ENCODE measurements around the gene CPA5. TPM values are rescaled to one million over a fixed set of nuclear protein-coding genes. Genes with fewer than 3 reads are reported as not detected.

Gene CPA5
- total RNA-seq, 4 donors from 2014 or later: not detected

GRCh38 chr7:130299866-130300265, 44.8 kb upstream of the CPA5 start:
- Histone ChIP-seq H3K27ac (no peak overlapping the region), H3K27me3 (no peaks in the 10 kb centered on the region), H3K36me3 (no peaks in the 10 kb centered on the region), H3K9me3 (no peaks in the 10 kb centered on the region), H3K4me3 (no peak overlapping the region), H3K4me1 (no peaks in the 10 kb centered on the region)
- no peak for DNase-seq
- TF ChIP-seq CTCF (IDR thresholded peaks at IDR 0.05) (no peak), POLR2A (IDR thresholded peaks at IDR 0.05) (no peak)
- intact Hi-C loops (cut with DNase I; ENCODE audit: low total_unique reads): no loop called here

GRCh38 chr7:130301501-130302020, 43.1 kb upstream of the CPA5 start:
- Histone ChIP-seq H3K27ac (no peak overlapping the region), H3K9me3 (no peaks in the 10 kb centered on the region), H3K4me3 (no peak overlapping the region), H3K4me1 (no peaks in the 10 kb centered on the region), H3K36me3 (no peaks in the 10 kb centered on the region), H3K27me3 (no peaks in the 10 kb centered on the region)
- TF ChIP-seq CTCF (IDR thresholded peaks at IDR 0.05): no peak
- intact Hi-C loops (cut with DNase I; ENCODE audit: low total_unique reads): no loop called here
- no peak for DNase-seq

- intact Hi-C loops (cut with DNase I; ENCODE audit: low total_unique reads): no loop called here
- H3K27ac ChIP-seq: no peak overlapping the region
- no peaks in the 10 kb centered on the region for H3K36me3 ChIP-seq
- no peak for DNase-seq
- no peaks in the 10 kb centered on the region for H3K9me3 ChIP-seq
- no peaks in the 10 kb centered on the region for H3K4me1 ChIP-seq
- H3K27me3 ChIP-seq: no peaks in the 10 kb centered on the region
- H3K4me3 ChIP-seq: no peak overlapping the region
- TF ChIP-seq POLR2A (IDR thresholded peaks at IDR 0.05) (no peak), CTCF (IDR thresholded peaks at IDR 0.05) (no peak)
Observed at GRCh38 chr7:130302649-130303048, 42.0 kb upstream of the CPA5 start.

DNA sequence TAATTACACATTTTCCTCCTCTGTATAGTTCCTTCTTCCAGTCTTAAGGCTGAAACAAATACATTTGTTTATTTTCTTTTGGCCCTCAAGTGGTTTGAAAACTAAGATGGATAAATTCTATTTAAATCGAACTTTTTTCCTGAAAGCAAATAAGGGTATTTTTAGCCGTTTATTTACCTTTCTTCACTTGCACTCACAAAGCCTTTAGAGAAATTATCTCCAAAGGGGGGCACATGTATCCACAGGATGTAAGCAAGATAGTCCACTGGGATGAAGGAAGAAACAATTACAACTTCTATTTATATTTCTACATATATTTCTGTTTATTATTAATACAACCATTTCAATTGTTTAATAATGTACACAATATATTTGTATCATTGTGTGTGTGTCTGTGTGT, 41.5 kb upstream of the CPA5 start:
- Histone ChIP-seq H3K36me3 (no peaks in the 10 kb centered on the region), H3K27me3 (no peaks in the 10 kb centered on the region), H3K4me3 (no peak overlapping the region), H3K9me3 (no peaks in the 10 kb centered on the region), H3K27ac (no peak overlapping the region), H3K4me1 (no peaks in the 10 kb centered on the region)
- intact Hi-C loops (cut with DNase I; ENCODE audit: low total_unique reads): no loop called here
- TF ChIP-seq POLR2A (IDR thresholded peaks at IDR 0.05): no peak
- no peak for TF ChIP-seq CTCF (IDR thresholded peaks at IDR 0.05)
- DNase-seq: no peak

DNA sequence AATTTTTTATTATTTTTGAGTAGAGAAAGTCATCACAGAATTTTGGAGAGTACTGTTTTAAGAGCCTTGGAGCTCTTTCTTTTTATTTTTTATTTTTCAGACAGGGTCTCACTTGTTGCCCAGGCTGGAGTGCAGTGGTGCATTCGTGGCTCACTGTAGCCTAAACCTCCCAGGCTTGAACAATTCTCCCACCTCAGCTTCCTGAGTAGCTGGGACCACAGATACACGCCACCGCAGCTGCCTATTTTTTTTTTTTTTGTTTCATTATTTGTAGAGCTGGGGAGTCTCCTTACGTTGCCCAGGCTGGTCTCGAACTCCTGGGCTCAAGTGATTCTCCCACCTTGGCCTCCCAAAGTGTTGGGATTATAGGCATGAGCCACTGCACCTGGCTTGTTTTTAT, 41.1 kb upstream of the CPA5 start:
- H3K27me3 ChIP-seq: no peaks in the 10 kb centered on the region
- H3K4me3 ChIP-seq: no peak overlapping the region
- no peak overlapping the region for H3K27ac ChIP-seq
- H3K36me3 ChIP-seq: no peaks in the 10 kb centered on the region
- DNase-seq: no peak
- TF ChIP-seq CTCF (IDR thresholded peaks at IDR 0.05): no peak
- no peak for TF ChIP-seq POLR2A (IDR thresholded peaks at IDR 0.05)
- H3K9me3 ChIP-seq: no peaks in the 10 kb centered on the region
- intact Hi-C loops (cut with DNase I; ENCODE audit: low total_unique reads): no loop called here
- H3K4me1 ChIP-seq: no peaks in the 10 kb centered on the region

All from uterus (tissue), 4 donors.